RWPE2 (cell line): ENCODE measurements around the gene ARX.

Experiments
- ATAC-seq: fragments of 200-7000 bp; cut with Tn5 transposase; 3 replicates; pipeline ENCODE4 v1.9.1; 2021; ENCODE audit warnings: low read depth
- DNase-seq: peaks from one replicate; pipeline ENCODE4 v3.0.0-alpha.2; 2020; ENCODE audit warnings: low spot score
- H3K27ac ChIP-seq: fragments of 450-650 bp; 2 replicates; pipeline ENCODE4 v1.5.1; 2017; ENCODE audit warnings: mild to moderate bottlenecking; ENCODE audit not compliant: poor library complexity, severe bottlenecking
- H3K27me3 ChIP-seq: fragments of 250-450 bp; sonication (Bioruptor Pico); 2 replicates; pipeline ENCODE4 v1.5.1; 2021; ENCODE audit warnings: mild to moderate bottlenecking, moderate library complexity; ENCODE audit not compliant: insufficient read depth, poor library complexity, severe bottlenecking
- H3K36me3 ChIP-seq: fragments of 250-450 bp; sonication (Bioruptor Pico); 2 replicates; pipeline ENCODE4 v1.5.1; 2020; ENCODE audit warnings: low read depth, mild to moderate bottlenecking, moderate library complexity
- H3K4me1 ChIP-seq: fragments of 250-450 bp; sonication (Bioruptor Pico); 2 replicates; pipeline ENCODE4 v1.5.1; 2021; ENCODE audit warnings: mild to moderate bottlenecking, moderate library complexity; ENCODE audit not compliant: insufficient read depth, poor library complexity, severe bottlenecking
- H3K4me3 ChIP-seq: fragments of 250-450 bp; sonication (Bioruptor Pico); 2 replicates; pipeline ENCODE4 v1.5.1; 2021; ENCODE audit warnings: mild to moderate bottlenecking, moderate library complexity; ENCODE audit not compliant: severe bottlenecking
- H3K9me3 ChIP-seq: fragments of 250-450 bp; sonication (Bioruptor Pico); 2 replicates; pipeline ENCODE4 v1.5.1; 2021; ENCODE audit warnings: mild to moderate bottlenecking, moderate library complexity; ENCODE audit not compliant: severe bottlenecking
- TF ChIP-seq, protein P1 (sequence below): fragments of 450-650 bp; IDR thresholded peaks from one replicate; pipeline ENCODE4 v1.5.1; 2017; ENCODE audit warnings: mild to moderate bottlenecking, moderate library complexity; ENCODE audit not compliant: poor library complexity, severe bottlenecking

Gene ARX

DNA sequence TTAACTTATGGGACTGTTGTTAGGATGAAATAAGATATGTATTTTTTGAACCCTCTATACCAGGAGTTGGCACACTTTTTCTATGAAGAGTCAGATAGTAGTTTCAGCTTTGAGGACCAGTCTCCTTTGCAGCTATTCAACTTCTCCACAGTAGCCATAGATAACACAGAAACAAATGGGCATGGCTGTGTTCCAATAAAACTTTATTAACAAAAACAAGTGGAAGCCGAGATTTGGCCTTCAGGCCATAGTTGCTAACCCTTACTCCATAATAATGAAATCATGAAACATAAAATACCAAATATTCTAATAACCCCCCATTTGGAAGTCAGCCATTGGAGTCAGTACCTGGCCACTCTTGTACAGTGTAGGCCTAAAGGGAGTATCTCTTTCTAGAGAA is 30.6 kb downstream of the ARX start:
- H3K4me1 ChIP-seq: no peaks in the 10 kb centered on the region
- ATAC-seq: no peak
- H3K9me3 ChIP-seq: no peaks in the 10 kb centered on the region
- no peak for DNase-seq
- H3K4me3 ChIP-seq: no peak overlapping the region
- H3K36me3 ChIP-seq: no peaks in the 10 kb centered on the region
- no peak overlapping the region for H3K27ac ChIP-seq
- H3K27me3 ChIP-seq: no peaks in the 10 kb centered on the region
- TF ChIP-seq, protein P1, sequence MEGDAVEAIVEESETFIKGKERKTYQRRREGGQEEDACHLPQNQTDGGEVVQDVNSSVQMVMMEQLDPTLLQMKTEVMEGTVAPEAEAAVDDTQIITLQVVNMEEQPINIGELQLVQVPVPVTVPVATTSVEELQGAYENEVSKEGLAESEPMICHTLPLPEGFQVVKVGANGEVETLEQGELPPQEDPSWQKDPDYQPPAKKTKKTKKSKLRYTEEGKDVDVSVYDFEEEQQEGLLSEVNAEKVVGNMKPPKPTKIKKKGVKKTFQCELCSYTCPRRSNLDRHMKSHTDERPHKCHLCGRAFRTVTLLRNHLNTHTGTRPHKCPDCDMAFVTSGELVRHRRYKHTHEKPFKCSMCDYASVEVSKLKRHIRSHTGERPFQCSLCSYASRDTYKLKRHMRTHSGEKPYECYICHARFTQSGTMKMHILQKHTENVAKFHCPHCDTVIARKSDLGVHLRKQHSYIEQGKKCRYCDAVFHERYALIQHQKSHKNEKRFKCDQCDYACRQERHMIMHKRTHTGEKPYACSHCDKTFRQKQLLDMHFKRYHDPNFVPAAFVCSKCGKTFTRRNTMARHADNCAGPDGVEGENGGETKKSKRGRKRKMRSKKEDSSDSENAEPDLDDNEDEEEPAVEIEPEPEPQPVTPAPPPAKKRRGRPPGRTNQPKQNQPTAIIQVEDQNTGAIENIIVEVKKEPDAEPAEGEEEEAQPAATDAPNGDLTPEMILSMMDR: no peak

DNA sequence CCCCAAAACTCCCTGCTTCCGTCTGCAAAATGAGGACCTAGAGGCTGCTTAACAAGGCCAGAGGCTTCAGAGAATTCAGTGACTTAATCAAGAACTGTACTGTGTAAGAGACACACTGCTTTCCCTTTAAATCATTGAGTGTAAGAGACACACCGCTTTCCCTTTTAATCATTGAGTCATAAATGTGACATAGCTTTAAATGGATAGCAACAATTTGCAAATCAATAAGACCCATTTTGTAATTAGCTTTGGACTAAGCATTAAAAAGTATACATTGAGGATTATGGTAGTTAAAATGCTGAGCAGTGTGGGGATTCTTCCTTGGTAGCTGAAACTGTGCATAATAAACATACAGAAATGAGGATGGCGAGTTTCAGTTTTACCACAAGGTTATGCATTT is 31.8 kb downstream of the ARX start:
- ATAC-seq (no peak), DNase-seq (no peak)
- H3K4me1 ChIP-seq: no peaks in the 10 kb centered on the region
- H3K4me3 ChIP-seq: no peak overlapping the region
- TF ChIP-seq, protein P1: no peak
- no peak overlapping the region for H3K27ac ChIP-seq
- no peaks in the 10 kb centered on the region for H3K27me3 ChIP-seq
- H3K9me3 ChIP-seq: no peaks in the 10 kb centered on the region
- no peaks in the 10 kb centered on the region for H3K36me3 ChIP-seq

DNA sequence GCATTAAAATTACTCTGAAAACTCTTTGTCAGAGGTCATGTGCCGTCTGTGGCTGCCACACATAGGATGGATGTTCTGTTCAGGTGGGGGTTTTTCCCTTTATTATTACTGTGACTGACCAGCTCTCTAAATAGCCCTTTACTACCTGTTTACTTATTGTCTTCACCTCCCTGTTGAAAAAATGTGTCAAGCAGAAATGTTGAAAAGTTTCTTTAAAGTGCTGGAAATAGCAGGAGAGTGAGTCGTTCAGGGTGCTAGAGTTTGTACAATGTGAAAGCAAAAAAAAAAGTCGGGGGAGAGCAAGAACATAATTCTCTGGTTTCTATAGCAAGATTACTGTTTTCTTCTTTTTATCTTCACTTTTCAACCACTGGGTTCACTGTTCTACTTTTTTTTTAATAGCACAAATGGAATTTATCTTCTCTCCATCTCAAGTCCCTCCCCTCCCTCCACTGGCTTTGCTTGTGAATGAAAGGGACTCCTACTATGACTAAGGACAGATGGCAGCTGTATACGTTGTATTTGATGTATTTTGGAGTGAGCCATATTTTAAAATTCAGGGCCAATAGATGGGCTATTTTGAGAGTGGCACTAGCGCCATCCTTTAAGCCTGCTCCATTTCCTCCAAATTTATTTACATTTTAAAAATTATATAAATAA is 33.3 kb downstream of the ARX start:
- Histone ChIP-seq H3K9me3 (no peaks in the 10 kb centered on the region), H3K27ac (no peak overlapping the region), H3K36me3 (no peaks in the 10 kb centered on the region), H3K4me3 (no peak overlapping the region), H3K4me1 (no peaks in the 10 kb centered on the region), H3K27me3 (no peaks in the 10 kb centered on the region)
- DNase-seq (no peak), ATAC-seq (no peak)
- TF ChIP-seq, protein P1: no peak

DNA sequence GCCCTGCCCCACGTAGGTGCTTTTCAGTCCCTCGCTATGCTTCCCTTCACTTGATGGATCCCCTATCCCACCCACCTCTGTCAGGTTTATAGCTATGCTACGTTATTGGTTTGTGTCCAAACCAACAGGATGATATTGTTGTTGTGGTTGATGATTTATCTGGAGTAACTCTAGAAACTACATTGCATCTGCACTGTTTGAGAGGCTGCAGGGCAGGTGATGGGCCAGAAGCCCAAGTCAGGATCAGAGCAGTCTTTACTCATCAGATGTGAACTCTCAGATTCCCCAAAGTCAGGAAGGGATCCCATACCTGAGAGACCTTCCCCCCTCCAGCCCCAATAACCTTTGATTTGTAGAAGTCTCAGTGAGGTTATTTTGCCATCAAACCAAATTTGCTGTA is 34.7 kb downstream of the ARX start:
- DNase-seq: no peak
- TF ChIP-seq, protein P1: no peak
- Histone ChIP-seq H3K9me3 (no peaks in the 10 kb centered on the region), H3K27me3 (no peaks in the 10 kb centered on the region), H3K4me3 (no peak overlapping the region), H3K36me3 (no peaks in the 10 kb centered on the region), H3K4me1 (no peaks in the 10 kb centered on the region), H3K27ac (no peak overlapping the region)
- no peak for ATAC-seq

DNA sequence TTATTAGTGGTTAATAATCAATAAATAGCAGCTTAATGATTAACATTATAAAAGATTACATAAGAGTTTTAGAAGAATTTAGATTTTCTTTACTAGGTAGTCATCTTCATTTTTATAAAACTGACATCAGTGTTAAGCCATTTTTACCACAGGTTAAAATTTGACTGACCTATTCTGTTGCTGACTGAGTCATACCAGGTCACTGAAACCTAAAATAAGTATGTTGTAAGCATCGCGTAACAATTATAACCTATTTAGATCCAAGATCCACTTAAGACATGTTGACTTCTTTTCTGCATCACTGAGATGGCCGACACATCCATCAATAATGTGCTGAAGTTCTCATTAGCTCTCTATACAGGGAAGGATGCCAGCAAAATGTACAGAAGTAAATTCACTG is 36.7 kb downstream of the ARX start:
- H3K9me3 ChIP-seq: no peaks in the 10 kb centered on the region
- ATAC-seq: no peak
- TF ChIP-seq, protein P1: no peak

More for the DNA sequence above, 36.7 kb downstream of the ARX start:
- H3K27ac ChIP-seq: no peak overlapping the region
- H3K36me3 ChIP-seq: no peaks in the 10 kb centered on the region
- no peaks in the 10 kb centered on the region for H3K4me1 ChIP-seq
- no peak overlapping the region for H3K4me3 ChIP-seq
- no peak for DNase-seq
- no peaks in the 10 kb centered on the region for H3K27me3 ChIP-seq
